ENCODE measurements around the gene ABCD3.

Gene ABCD3

DNA sequence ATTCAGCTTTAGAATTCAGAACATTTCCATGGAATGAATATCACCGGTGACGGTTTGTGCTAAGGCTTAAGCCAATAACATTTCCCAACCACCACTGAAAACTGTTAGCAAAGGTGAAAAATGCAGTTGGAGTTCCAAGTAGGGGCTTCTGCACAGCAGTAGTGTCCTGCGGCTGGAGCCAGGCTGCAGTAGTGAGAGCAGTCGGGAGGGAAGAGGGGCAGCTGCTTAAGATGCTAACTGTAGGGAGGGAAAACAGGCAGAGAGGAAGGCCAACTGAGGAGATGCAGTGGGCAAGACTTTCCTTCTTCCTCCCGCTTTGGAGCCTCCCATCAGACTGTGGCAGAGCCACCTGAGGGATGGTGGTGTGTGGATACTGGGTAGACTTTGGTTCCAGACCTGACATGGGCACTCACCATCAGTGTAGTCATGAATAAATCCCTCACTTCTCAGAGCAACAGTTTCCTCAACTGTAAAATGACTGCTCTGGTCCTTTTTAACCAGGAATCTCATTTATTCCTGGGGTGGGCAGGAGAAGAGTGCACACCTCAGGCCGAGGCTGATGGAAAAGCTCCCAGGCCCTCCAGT lies 120.1 kb downstream of the ABCD3 start:
- no peak for DNase-seq (ENCODE audit: low spot score)
- in situ Hi-C loops (cut with MboI; ENCODE audit: low sequenced_read_pairs, unreplicated experiment): no loop called here
- no peak for TF ChIP-seq CTCF (IDR thresholded peaks at IDR 0.05; ENCODE audit: borderline replicate concordance, control extremely low read depth, extremely low read depth, insufficient read depth, missing control alignments)

DNA sequence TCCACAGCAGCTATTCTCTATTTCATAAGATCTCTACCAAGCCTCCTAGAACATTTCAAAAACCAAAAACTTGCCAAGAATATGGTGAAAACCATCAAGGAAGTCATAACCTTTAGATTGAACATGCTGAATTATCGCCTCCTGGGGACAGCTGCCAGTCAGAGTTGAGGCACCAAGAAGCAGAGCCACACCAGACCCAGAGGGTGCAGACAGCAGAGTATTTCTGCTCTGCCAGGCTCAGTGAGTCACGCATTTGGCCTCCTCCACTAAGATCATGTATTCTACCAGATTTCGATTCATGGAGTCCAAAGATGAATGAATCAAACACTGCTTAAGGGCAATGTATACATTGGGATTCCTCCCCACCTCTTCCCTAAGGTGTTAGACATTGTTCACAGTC lies 121.3 kb downstream of the ABCD3 start:
- no peak for DNase-seq (ENCODE audit: low spot score)
- TF ChIP-seq CTCF (IDR thresholded peaks at IDR 0.05; ENCODE audit: borderline replicate concordance, control extremely low read depth, extremely low read depth, insufficient read depth, missing control alignments): no peak
- in situ Hi-C loops (cut with MboI; ENCODE audit: low sequenced_read_pairs, unreplicated experiment): no loop called here

DNA sequence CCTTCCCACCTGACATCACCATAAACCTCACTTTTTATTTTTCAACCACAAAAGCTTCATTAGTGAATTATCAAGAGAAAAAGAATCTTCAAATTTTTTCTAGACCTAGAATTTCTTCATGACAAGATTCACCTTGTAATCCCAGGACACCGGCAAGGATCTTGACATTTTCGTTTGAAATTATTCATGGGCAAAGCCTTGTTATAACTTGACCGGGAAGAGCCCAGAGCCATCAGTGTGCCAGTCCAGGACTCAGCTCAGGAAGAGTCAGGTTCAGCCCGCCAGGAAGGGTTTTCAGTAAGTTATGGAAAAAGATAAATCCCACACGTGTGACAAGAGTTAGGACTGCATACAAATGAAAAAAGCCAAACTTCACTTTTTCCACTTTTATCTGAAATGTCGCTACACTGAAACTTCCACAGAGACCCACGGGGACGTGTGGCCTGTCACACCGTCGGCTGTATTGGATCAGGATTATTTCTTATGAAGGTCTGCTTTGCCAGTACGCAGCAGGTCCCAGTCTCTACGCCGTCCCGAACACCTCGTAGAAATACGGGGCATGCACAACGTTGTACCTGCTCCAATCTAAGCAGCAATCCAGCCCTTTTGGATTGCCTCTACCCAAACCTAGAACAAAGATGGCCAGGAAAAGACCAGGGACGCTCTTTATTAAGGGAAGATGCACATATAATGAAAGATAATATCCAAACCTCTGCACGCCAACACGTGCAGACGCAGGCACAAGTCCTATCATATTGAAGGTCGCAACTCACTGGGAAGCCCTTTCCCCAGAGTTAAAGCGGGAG lies 122.5 kb downstream of the ABCD3 start:
- DNase-seq (ENCODE audit: low spot score): no peak
- TF ChIP-seq CTCF (IDR thresholded peaks at IDR 0.05; ENCODE audit: borderline replicate concordance, control extremely low read depth, extremely low read depth, insufficient read depth, missing control alignments): no peak
- in situ Hi-C loops (cut with MboI; ENCODE audit: low sequenced_read_pairs, unreplicated experiment): no loop called here

DNA sequence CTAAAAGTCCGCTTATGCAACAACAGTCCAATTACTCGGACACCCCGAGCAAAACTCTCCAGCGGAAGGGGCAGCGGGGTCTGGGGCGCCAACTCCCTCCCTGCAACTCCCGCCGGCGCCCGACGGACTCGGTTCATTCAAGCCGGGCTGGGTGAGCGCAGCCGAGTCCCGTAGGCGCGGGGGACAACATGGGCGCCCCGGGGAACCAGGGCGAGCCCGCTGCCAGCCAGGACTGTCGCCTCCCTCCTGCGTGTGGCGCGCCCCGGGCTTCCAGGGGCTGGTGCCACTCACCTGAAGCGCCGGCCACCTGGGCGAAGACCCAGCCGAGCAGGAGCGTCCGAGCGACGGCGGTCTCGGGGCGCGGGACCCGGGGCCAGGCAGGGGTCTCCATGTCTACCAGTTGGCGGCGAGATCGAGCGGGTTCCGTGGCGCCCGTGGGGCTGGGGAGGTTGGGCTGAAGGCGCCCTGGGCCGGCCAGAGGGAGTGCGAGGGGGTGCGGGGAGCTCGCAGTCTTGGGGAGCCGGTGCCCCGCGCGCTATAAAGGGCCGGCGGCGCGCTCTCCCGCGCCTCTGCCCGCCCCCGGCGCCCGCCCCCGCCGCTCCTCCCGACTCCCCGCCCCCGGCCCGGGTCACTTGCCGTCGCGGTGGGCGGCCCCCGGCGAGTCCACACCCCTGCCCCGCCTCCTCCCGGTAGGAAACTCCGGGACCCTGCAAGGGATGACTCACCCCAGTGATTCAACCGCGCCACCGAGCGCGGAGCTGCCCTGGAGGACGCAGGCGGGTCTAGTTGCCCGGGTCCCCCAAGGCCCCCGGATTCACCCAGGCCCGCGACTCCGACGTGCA lies 123.3 kb downstream of the ABCD3 start, which contains the start of gene F3:
Gene F3 (minus strand): TSS at position 514 of the 842 bp plus-strand sequence. CDS start 123 bp downstream, at position 391.
- in situ Hi-C loops (cut with MboI; ENCODE audit: low sequenced_read_pairs, unreplicated experiment): no loop called here
- no peak for TF ChIP-seq CTCF (IDR thresholded peaks at IDR 0.05; ENCODE audit: borderline replicate concordance, control extremely low read depth, extremely low read depth, insufficient read depth, missing control alignments)

DNA sequence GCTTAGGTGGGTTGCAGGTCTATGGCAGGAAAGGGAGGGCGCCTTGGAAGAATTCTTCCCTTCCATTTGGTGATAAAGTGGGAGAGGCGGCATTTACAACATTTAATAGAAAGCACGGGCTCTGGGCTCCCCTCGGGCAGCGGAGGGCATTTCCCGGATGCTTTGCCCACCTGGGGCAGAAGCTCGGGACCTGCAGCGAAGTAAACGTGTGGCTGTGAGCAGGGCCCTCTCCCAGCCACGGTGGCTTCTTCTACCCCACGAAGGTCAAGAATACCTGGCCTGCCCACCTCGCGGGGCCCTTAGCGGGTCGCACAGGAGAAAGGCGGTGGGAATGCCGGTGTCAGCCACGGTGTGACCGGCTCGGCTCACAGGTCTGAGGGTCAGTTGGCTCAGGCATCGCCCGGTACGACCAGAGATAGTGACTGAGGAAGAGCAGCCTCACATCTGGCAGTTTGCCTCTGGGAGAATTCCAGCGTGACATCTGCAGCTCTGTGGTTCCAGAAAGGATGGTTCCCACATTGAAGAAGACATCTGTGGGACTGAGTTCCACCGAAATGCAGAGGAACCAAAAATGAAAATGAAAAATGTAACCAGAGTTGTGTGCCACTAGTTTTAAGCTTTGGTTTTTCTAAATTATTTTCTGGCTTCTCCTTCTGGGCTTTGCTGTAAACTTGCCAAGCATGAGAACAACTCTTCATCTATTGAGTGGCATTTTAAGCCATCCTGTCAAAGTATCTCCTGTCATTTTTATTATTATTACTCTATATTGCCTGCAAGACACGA lies 124.1 kb downstream of the ABCD3 start:
- no peak for TF ChIP-seq CTCF (IDR thresholded peaks at IDR 0.05; ENCODE audit: borderline replicate concordance, control extremely low read depth, extremely low read depth, insufficient read depth, missing control alignments)
- in situ Hi-C loops (cut with MboI; ENCODE audit: low sequenced_read_pairs, unreplicated experiment): no loop called here
- DNase-seq (ENCODE audit: low spot score): peak; percentile 27

More for the DNA sequence above, 123.3 kb downstream of the ABCD3 start, which contains the start of gene F3:
- DNase-seq (ENCODE audit: low spot score): peak; percentile 78

GRCh38 chr1:94543001-94543400 lies 124.8 kb downstream of the ABCD3 start:
- DNase-seq (ENCODE audit: low spot score): no peak
- no peak for TF ChIP-seq CTCF (IDR thresholded peaks at IDR 0.05; ENCODE audit: borderline replicate concordance, control extremely low read depth, extremely low read depth, insufficient read depth, missing control alignments)
- in situ Hi-C loops (cut with MboI; ENCODE audit: low sequenced_read_pairs, unreplicated experiment): no loop called here
